ENCODE results near the gene SHISAL2A. TPM values are rescaled to one million over a fixed set of nuclear protein-coding genes. Genes with fewer than 3 reads are reported as not detected.

Gene SHISAL2A
- total RNA-seq, 3 donors from 2014 or later: 4.9 to 7.5 (median 5.2) TPM

DNA sequence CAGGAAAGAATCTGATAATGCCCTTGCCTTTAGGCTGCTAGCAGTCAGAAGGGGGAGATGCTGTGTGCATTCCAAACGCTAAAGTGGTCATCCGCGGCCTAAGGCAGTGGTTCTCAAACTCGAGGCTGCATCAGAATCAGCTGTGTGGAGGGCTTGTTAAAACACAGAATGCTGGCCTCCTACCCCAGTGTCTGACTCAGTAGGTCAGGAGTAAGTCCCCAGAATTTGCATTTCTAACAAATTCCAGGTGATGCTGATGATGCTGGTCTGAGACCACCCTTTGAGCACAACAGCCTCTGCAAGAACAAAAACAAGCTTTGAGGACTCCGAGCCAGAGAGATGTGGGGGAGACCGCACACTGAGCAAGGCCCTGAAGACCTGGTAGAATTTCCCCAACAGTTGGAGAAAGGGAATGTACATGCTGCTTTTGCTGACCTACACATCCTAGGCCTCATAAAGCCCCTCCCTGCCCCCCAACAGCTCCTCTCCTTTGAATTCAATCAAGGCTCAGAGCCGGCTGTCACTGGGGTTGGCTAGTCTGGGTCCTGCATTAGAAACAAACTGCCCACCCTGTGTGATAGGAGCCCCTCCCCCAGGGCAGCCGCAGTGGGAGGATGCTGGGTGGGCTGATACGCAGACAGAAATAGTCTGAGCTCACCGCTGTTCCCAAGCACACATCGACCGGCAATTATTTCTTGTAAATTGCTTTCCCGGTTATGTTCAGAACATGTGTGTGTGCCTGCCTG lies 27.1 kb downstream of the SHISAL2A start:
- Mint-ChIP-seq H3K9me3 (no peaks in the 10 kb centered on the region), H3K27me3 (ENCODE audit: low read depth) (no peaks in the 10 kb centered on the region), H3K36me3 (ENCODE audit: insufficient read depth) (peaks cover 12% of the 10 kb centered on the region), H3K4me1 (ENCODE audit: low read depth) (peaks cover 17% of the 10 kb centered on the region), H3K4me3 (no peak overlapping the region)
- peak in 1 of 2 donors; percentile 5 for ATAC-seq
- no peak for DNase-seq

DNA sequence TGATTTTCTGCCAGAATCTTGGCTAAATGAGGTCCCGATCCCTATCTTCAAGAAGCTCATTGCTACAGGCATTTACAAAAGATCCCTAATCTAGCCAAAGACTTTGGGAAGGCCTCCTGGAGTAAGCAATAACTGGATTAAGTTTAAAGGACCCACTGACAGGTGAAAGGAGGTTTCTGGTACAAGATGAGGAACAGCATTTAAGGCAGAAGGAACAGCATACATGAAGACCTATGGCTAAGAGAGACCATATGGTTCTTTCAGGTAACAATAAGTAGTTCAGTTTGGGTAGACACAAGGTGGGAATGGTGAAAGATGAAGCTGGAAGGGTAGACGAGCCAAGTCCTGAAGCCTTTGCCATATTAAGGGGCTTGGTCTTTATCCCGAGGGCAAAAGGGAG lies 27.8 kb downstream of the SHISAL2A start:
- H3K36me3 Mint-ChIP-seq (ENCODE audit: insufficient read depth): peaks cover 8% of the 10 kb centered on the region
- H3K4me3 Mint-ChIP-seq: no peak overlapping the region
- peaks cover 17% of the 10 kb centered on the region for H3K4me1 Mint-ChIP-seq (ENCODE audit: low read depth)
- no peaks in the 10 kb centered on the region for H3K27me3 Mint-ChIP-seq (ENCODE audit: low read depth)
- no peaks in the 10 kb centered on the region for H3K9me3 Mint-ChIP-seq
- DNase-seq (no peak), ATAC-seq (no peak)

DNA sequence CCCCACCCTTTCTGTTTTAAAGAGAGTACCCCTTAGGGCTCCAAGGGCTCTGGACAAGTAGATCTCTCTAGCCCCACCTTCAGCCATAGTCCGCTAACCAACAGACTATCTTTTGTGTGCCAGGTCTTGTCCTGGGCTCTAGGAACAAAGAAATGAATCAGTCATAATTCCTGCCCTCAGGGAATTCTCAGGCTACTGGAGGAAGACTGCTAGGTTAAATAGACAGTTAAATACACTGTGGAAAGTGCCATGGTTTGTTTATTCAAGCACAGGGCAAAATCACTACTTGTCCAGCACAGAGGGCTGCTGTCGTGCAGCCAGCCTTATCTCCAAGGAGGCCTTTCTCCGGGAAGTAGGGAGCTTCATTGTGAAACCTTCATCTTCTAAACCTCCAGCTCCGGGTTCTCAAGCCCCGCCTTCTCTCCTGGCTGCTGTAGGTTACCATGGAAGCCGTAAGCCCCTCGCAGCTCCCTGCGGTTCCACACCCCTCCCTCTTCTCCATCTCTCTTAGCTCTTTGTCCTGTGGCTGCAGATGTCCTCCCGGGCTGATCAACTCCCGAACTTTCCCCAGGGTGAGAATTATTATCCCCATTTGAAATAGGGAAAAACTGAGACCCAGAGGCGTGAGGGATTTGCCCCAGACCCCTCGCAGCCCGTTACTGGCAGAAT lies 29.8 kb downstream of the SHISAL2A start:
- no peak for ATAC-seq

DNA sequence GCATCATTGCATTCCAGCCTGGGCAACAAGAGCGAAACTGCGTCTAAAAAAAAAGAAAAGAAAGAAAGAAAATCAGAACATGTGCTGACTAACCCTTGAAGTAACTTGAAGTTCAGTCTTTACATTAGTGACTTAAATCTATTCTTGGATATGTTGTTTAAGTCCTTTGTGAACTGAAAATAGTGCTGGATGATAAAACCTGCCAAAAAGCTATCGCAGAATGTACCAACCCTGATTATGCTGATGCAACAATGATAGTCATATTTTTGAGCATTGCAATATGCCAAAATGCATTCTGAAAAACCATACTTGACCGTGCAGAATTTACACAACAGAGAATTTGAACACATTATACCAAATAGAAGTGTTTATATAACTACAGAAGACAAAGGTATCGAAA lies 30.7 kb downstream of the SHISAL2A start:
- Mint-ChIP-seq H3K4me1 (ENCODE audit: low read depth) (peaks cover 14% of the 10 kb centered on the region), H3K36me3 (ENCODE audit: insufficient read depth) (peaks cover 10% of the 10 kb centered on the region), H3K9me3 (no peaks in the 10 kb centered on the region), H3K27me3 (ENCODE audit: low read depth) (no peaks in the 10 kb centered on the region), H3K4me3 (no peak overlapping the region)
- ATAC-seq (no peak), DNase-seq (no peak)

More for the DNA sequence above, 29.8 kb downstream of the SHISAL2A start:
- Mint-ChIP-seq H3K4me3 (no peak overlapping the region), H3K9me3 (no peaks in the 10 kb centered on the region), H3K4me1 (ENCODE audit: low read depth) (peaks cover 18% of the 10 kb centered on the region), H3K27me3 (ENCODE audit: low read depth) (no peaks in the 10 kb centered on the region), H3K36me3 (ENCODE audit: insufficient read depth) (peaks cover 10% of the 10 kb centered on the region)
- DNase-seq: no peak

DNA sequence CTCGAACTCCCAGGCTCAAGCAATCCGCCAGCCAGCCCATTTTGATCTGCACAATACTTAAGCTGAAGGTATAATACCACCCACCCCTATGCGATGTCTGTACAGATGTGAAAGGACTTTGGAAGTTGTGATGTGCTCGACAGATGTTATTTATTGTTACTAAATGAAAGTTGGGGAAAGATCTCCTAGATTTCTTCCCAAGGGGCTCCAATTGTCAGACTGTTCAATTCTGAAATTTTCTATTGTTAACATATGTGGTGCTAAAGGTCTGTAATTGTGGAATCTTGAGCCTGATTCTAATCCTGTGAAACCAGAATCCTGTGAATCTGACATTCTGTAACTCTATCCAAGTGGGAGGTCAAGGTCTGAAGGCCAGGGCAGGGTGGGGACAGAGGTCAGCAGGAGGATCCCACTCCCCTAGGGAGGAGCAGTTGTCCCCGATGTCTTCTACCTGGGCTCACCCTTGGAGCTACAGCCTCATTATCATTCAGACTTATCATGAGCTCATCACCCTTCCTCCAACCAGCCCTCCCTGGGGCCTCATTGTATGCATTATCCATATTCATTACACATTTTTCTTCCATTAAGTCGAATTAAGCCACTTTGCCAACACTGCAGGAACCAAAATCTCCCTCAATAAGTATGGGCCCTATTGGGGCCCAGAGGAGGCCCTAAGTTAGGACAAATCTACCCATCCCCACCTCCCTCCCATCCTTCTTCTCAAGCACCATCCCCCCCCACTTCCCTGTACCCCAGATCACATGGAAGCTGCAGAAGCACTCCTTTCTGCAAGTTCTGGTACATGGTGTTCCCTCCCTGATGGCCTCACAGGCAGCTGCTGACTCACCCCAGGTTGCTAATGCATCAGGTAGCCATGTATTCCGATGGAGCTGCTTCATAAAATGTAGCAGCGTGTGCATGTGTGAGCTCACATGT lies 32.3 kb downstream of the SHISAL2A start:
- no peak for DNase-seq
- H3K4me3 Mint-ChIP-seq: no peak overlapping the region
- no peaks in the 10 kb centered on the region for H3K27me3 Mint-ChIP-seq (ENCODE audit: low read depth)
- no peaks in the 10 kb centered on the region for H3K9me3 Mint-ChIP-seq
- peaks cover 3% of the 10 kb centered on the region for H3K4me1 Mint-ChIP-seq (ENCODE audit: low read depth)
- peaks cover 13% of the 10 kb centered on the region for H3K36me3 Mint-ChIP-seq (ENCODE audit: insufficient read depth)
- ATAC-seq: no peak

DNA sequence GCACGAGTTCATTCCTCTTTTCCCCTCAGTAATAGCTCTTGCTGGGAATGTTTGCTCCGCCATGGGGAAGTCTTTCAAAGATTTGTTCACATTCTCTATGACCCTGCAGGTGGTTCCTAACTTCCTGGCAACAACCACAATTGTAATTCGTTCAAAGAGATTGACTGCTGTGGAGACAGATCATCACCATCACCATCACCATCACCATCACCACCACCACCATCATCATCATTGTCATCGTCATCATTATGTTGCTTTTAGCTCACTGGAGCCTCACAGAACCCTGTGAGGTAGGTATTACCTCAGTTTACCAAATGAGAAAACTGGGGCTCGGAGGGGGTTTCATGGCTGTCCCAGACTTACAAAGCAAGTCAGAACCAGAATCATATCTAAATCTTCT lies 34.3 kb downstream of the SHISAL2A start:
- DNase-seq (no peak), ATAC-seq (no peak)
- no peaks in the 10 kb centered on the region for H3K27me3 Mint-ChIP-seq (ENCODE audit: low read depth)
- peaks cover 3% of the 10 kb centered on the region for H3K4me1 Mint-ChIP-seq (ENCODE audit: low read depth)
- H3K4me3 Mint-ChIP-seq: no peak overlapping the region
- no peaks in the 10 kb centered on the region for H3K9me3 Mint-ChIP-seq
- H3K36me3 Mint-ChIP-seq (ENCODE audit: insufficient read depth): peaks cover 8% of the 10 kb centered on the region

DNA sequence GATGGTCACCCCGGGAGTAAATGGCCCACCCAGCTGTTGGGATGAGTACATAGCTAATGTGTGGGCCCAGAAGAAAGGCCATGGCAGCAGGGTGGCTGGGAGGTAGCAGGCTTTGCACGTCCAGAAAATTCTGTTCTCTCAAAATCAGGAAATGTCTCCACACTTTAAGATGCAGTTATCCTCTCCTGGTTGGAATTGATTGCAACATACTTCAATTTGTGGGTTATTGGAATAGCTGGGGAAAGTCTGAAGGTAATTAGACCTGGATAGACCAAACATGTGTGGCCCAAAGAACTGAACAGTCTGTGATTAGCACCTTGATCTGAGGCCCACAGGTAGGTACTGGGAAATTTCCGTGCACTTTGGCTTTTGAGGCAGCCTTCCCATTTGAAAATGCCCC lies 35.0 kb downstream of the SHISAL2A start:
- Mint-ChIP-seq H3K4me3 (no peak overlapping the region), H3K36me3 (ENCODE audit: insufficient read depth) (peaks cover 8% of the 10 kb centered on the region), H3K9me3 (no peaks in the 10 kb centered on the region), H3K4me1 (ENCODE audit: low read depth) (peaks cover 3% of the 10 kb centered on the region), H3K27me3 (ENCODE audit: low read depth) (no peaks in the 10 kb centered on the region)
- DNase-seq (no peak), ATAC-seq (no peak)

DNA sequence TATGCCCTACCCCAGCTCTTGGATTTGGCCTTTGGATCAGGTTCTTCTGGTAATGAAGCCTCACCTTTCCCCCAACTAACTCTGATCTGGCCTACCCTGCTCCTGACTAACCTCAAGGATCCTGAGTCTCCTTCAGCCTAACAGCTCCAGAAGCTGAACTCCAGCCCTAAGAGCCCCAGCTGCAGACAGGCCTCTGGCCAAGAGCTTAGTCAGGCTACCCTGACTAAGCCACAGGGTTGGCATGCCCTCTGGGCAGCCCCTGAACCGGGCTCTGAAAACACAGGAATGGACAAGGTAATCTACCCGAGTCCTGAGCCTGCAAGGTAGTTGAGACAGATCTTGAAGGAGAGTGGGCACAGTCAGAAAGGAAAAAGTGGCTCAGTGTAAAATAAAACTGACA lies 35.7 kb downstream of the SHISAL2A start:
- no peaks in the 10 kb centered on the region for H3K9me3 Mint-ChIP-seq
- ATAC-seq: no peak
- H3K27me3 Mint-ChIP-seq (ENCODE audit: low read depth): no peaks in the 10 kb centered on the region
- peaks cover 3% of the 10 kb centered on the region for H3K4me1 Mint-ChIP-seq (ENCODE audit: low read depth)
- DNase-seq: no peak
- peaks cover 8% of the 10 kb centered on the region for H3K36me3 Mint-ChIP-seq (ENCODE audit: insufficient read depth)
- H3K4me3 Mint-ChIP-seq: no peak overlapping the region

DNA sequence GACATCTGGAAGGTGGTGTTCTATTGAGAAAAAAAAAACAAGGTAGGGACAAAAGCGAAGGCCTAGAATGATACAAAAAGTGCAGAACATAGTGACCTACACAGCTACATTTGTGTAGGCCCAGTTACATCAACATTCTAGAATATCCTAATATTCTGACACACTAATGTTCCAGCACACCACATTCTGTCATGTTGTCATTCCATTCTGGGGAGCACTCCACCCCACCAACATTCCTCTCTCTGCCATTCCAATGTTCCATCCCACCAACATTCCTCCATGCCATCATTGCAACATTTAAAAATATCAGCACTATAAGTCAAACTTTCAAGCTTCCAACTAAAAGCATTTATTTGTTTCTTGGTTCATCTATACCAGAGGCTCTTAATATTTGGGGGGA lies 36.7 kb downstream of the SHISAL2A start:
- Mint-ChIP-seq H3K4me3 (no peak overlapping the region), H3K36me3 (ENCODE audit: insufficient read depth) (peaks cover 11% of the 10 kb centered on the region), H3K9me3 (no peaks in the 10 kb centered on the region), H3K27me3 (ENCODE audit: low read depth) (no peaks in the 10 kb centered on the region), H3K4me1 (ENCODE audit: low read depth) (peaks cover 6% of the 10 kb centered on the region)
- DNase-seq (no peak), ATAC-seq (no peak)

DNA sequence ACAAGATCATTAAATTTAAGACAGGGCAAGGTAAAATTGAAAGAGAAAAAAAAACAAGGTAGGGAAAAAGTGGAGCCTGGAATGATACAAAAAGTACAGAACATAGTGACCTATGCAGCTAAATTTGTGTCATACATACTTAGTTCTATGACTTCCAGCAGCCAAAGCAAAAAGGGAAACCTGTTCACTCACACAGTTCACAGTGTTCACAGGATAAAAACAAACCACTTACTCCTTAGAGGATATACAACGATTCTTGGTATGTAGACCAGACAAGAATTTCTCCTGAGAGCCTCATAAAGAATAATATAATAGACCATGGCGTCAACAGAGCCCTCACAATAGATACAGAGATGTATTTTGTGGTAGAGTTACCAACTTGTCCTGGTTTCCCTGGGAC lies 37.6 kb downstream of the SHISAL2A start:
- peaks cover 7% of the 10 kb centered on the region for H3K4me1 Mint-ChIP-seq (ENCODE audit: low read depth)
- no peak for DNase-seq
- peaks cover 14% of the 10 kb centered on the region for H3K36me3 Mint-ChIP-seq (ENCODE audit: insufficient read depth)

DNA sequence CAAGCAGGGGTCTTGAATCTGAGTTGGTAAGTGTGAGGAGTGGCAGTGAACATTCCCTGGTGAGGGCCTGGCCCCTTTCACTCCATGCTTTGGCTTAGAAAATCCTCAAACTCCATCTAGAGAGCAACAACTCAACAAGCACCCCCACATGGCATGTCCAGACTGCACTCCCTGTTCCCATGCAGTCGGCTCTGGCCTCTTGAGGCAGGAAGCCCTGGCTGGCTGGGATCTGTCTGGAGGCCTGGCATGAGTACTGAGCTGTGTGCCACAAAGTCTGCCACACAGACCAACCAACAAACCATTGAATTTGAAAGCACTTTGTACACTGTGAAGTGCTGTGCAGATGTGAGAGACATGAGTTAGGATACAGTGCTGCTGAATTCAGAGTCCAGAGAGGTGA lies 40.0 kb downstream of the SHISAL2A start:
- no peak for ATAC-seq
- no peak for DNase-seq
- peaks cover 6% of the 10 kb centered on the region for H3K4me1 Mint-ChIP-seq (ENCODE audit: low read depth)
- H3K9me3 Mint-ChIP-seq: no peaks in the 10 kb centered on the region
- H3K4me3 Mint-ChIP-seq: no peak overlapping the region
- peaks cover 13% of the 10 kb centered on the region for H3K36me3 Mint-ChIP-seq (ENCODE audit: insufficient read depth)
- no peaks in the 10 kb centered on the region for H3K27me3 Mint-ChIP-seq (ENCODE audit: low read depth)

More for the DNA sequence above, 37.6 kb downstream of the SHISAL2A start:
- no peaks in the 10 kb centered on the region for H3K27me3 Mint-ChIP-seq (ENCODE audit: low read depth)
- no peak overlapping the region for H3K4me3 Mint-ChIP-seq
- no peaks in the 10 kb centered on the region for H3K9me3 Mint-ChIP-seq
- ATAC-seq: no peak

DNA sequence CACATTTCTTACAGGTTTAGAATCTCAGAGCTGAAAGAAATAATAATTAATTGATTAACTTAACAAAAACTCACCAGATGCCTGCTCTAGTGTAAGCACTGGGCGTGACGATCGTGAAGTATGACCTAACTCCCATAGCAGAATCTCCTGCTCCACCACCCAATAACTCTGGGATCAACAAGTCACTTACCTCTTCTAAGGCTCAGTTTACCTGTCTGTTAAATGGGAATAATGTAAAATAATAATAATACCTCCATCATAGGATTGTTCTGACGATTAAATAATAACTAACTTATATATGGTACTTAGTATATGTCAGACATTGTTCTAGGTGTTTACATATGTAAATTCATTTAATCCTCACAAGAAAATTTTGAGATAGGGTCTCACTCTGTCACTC lies 40.5 kb downstream of the SHISAL2A start:
- no peak for ATAC-seq
- H3K9me3 Mint-ChIP-seq: no peaks in the 10 kb centered on the region
- peaks cover 6% of the 10 kb centered on the region for H3K4me1 Mint-ChIP-seq (ENCODE audit: low read depth)
- peaks cover 13% of the 10 kb centered on the region for H3K36me3 Mint-ChIP-seq (ENCODE audit: insufficient read depth)
- DNase-seq: no peak
- no peak overlapping the region for H3K4me3 Mint-ChIP-seq
- H3K27me3 Mint-ChIP-seq (ENCODE audit: low read depth): no peaks in the 10 kb centered on the region

DNA sequence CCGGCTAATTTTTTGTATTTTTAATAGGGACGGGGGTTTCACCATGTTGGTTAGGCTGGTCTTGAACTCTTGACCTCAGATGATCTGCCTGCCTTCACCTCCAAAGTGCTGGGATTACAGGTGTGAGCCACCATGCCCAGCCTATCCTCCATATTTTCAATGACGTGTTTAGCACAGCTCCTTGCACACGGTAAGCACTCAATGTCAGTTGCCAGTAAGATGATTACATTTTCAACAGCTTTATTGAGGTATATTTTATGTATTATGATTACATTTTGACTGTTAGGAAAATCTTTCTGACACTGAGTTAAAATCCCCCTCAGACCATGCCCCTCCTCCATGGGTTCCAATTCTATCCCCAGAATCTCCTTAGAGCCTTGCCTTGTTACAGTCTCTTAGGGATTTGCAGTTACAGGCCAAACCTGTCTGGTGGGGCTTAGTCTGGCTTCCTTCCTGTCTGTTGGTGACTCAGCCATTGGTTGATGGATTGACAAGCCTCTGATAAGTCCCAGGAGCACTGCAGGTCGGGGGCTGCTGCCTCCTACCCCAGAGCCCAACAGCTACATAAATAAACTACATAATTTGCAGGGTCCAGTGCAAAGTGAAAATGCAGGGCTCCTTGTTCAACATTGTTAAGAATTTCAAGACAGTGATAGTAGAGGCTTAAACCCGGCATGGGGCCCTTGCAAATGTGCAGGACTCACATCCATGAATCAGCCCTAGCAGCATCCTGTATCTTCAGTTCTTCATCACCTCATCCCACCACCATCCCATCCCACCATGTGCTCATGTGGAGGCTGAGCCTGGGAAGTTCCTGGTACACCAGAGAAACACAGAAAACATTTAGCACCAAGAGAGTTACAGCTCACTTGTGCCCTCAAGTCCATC lies 41.8 kb downstream of the SHISAL2A start:
- peaks cover 6% of the 10 kb centered on the region for H3K4me1 Mint-ChIP-seq (ENCODE audit: low read depth)
- peaks cover 12% of the 10 kb centered on the region for H3K36me3 Mint-ChIP-seq (ENCODE audit: insufficient read depth)
- H3K4me3 Mint-ChIP-seq: no peak overlapping the region
- H3K27me3 Mint-ChIP-seq (ENCODE audit: low read depth): no peaks in the 10 kb centered on the region
- no peak for DNase-seq
- no peaks in the 10 kb centered on the region for H3K9me3 Mint-ChIP-seq
- no peak for ATAC-seq
